HG03135 (cell line): ENCODE data around the gene NUMB.
"Not testable (repeated sequence)": the region's sequence is repeated elsewhere in the genome, so short reads cannot be mapped to it uniquely, and the experiment has no call there.

Source experiments
- ATAC-seq: cut with Tn5 transposase; IDR thresholded peaks from one replicate; pipeline ENCODE4 v1.9.1; 2021; ENCODE audit warnings: mild to moderate bottlenecking, moderate library complexity; ENCODE audit not compliant: unreplicated experiment

Gene NUMB

GRCh38 chr14:73423092-73423491 lies 35.3 kb downstream of the NUMB start:
- ATAC-seq = not testable (repeated sequence)

GRCh38 chr14:73422515-73422914 lies 35.8 kb downstream of the NUMB start:
- ATAC-seq = no peak

GRCh38 chr14:73418227-73418626 lies 40.1 kb downstream of the NUMB start:
- ATAC-seq = no peak

GRCh38 chr14:73406248-73406647 lies 52.1 kb downstream of the NUMB start:
- ATAC-seq = not testable (repeated sequence)

GRCh38 chr14:73403181-73403752 lies 55.1 kb downstream of the NUMB start:
- ATAC-seq = no peak

- no peak for ATAC-seq
Observed at GRCh38 chr14:73402579-73402978, 55.8 kb downstream of the NUMB start.

GRCh38 chr14:73397810-73398209 lies 60.5 kb downstream of the NUMB start:
- ATAC-seq = no peak

GRCh38 chr14:73394317-73394716 lies 64.0 kb downstream of the NUMB start:
- no peak for ATAC-seq

- no peak for ATAC-seq
Observed at GRCh38 chr14:73393375-73393774, 65.0 kb downstream of the NUMB start.

GRCh38 chr14:73392329-73393257 lies 65.8 kb downstream of the NUMB start:
- no peak for ATAC-seq

GRCh38 chr14:73387860-73388259 lies 70.5 kb downstream of the NUMB start:
- not testable (repeated sequence) for ATAC-seq

GRCh38 chr14:73386342-73386741 lies 72.0 kb downstream of the NUMB start:
- no peak for ATAC-seq

- ATAC-seq = not testable (repeated sequence)
Observed at GRCh38 chr14:73385021-73385420, 73.3 kb downstream of the NUMB start.

- no peak for ATAC-seq
Observed at GRCh38 chr14:73383356-73383755, 75.0 kb downstream of the NUMB start.

- no peak for ATAC-seq
Observed at GRCh38 chr14:73381380-73382013, 76.8 kb downstream of the NUMB start.

GRCh38 chr14:73376585-73376984 lies 81.8 kb downstream of the NUMB start:
- ATAC-seq = no peak

GRCh38 chr14:73375861-73376260 lies 82.5 kb downstream of the NUMB start:
- ATAC-seq = no peak

- ATAC-seq = no peak
Observed at GRCh38 chr14:73374218-73374617, 84.1 kb downstream of the NUMB start.

GRCh38 chr14:73372529-73372928 lies 85.8 kb downstream of the NUMB start:
- no peak for ATAC-seq

GRCh38 chr14:73370561-73370960 lies 87.8 kb downstream of the NUMB start:
- no peak for ATAC-seq

GRCh38 chr14:73369428-73369827 lies 88.9 kb downstream of the NUMB start:
- ATAC-seq = no peak

- ATAC-seq = no peak
Observed at GRCh38 chr14:73368616-73369015, 89.7 kb downstream of the NUMB start.
